ENCODE measurements around the gene RAP1A.
A peak's percentile ranks its signal among the peaks of the same experiment; 100 is the strongest.

GRCh38 chr1:111747282-111747734, 127.7 kb downstream of the RAP1A start:
- TF ChIP-seq POLR2A (IDR thresholded peaks at IDR 0.05) (no peak), CTCF (IDR thresholded peaks at IDR 0.05) (peak; percentile 52 to 71 (median 60))

Data from transverse colon (tissue), 3 donors.